ENCODE data around the gene TUSC2.

TUSC2 gene

DNA sequence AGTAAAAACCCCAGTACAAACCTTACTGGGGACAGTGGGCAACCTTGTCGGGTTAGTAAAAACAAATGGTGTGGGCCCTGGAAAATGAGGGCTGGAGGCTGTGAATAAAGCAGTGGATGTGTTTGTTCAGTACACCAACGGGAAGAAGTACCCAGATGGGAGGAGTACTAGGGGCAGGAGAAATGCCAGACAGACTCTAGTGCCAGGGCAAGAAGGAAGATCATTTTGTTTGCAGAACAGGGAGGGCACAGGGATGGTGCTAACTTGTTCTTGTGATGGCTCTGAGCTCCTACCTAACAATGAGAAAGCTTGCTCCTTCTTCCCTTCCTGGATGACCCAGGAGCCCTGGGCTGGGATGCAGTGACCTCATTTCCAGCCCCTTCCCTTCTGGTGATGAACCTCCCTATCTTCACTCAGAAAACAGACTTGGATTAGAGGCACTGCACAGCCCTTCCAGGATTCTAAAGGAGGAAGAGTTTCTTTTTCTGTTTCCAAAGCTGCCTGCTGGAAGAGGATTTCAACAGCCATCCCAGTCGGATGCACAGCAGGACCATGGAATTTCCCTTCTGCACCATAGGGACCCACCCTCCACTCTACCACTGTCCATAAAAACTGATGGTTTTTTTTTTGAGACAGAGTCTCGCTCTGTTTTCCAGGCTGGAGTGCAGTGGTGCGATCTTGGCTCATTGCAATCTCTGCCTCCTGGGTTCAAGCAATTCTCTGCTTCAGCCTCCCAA, 6.5 kb upstream of the TUSC2 start:
- DNase-seq (ENCODE audit: low read depth) = no peak

DNA sequence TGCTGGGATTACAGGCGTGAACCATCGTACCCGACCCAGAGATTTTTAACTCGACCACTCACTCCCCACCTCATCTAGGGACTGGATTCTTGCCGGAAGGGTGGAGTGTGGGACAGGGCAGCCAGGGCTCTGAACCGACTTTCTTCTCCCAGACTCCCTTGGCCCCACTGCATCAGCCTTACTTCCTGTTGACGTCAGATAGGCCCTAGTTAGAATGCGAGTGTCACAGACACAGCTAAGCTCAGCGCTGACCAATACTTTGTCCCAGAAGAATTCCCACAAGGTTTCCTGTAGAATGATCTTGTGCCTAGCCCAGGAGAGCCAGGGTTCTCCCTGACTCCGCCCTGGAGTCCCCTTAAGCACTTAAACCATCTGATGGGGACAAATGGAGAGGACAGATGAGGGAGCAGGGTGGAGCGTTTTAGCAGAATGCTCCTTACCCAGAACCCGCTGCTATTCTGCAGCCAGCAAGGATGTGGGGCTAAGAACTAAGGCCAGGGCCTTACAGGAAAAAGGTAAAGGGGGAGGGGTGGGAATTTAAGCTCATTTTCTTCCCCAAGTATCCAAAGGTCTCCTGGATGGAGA, 5.8 kb upstream of the TUSC2 start:
- DNase-seq (ENCODE audit: low read depth) = no peak

DNA sequence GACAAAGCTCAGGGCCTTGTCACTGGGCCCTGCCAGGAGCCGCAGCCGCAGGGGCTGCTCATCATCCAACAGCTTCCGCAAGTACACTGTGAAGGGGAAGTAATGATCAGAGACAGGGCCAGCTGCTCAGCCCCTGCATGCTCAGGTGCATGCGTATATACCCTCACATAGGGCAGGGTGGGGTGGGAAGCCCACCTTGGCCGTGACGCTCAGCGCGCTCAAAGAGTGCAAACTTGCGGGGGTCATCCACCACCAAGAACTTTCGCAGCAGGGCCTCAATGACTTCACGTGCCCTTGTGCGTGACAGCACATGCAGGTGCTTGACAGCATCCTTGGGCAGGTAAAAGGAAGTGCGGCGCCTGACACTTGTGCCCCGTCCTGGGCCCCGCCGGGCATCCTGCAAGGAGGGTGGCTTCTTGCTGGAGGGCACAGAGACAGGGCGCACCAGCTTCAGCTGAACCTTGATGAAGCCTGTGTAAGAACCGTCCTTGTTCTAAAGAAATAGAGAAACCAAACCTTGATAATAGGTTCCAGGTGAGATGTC, 3.4 kb upstream of the TUSC2 start:
- DNase-seq (ENCODE audit: low read depth) = no peak

DNA sequence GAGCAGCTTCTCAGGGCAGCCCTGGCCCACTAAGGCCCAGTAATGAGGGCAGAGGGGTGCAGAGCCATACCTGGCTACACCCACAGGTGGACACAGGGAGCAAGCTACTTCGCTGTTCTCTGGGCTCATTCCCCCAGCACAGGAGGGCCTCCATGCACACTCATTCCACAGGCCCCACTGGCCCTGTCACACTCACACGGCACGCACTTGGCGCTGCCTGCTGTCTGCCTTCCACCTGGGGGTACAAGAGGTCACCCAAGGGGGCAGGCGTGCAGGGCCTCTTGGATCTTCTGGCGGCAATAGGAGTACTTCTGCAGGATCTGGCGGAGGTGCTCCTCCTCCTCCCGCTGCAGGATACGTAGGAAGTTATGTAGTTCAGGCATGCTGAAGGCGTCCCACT, 2.3 kb upstream of the TUSC2 start:
- DNase-seq (ENCODE audit: low read depth) = no peak

DNA sequence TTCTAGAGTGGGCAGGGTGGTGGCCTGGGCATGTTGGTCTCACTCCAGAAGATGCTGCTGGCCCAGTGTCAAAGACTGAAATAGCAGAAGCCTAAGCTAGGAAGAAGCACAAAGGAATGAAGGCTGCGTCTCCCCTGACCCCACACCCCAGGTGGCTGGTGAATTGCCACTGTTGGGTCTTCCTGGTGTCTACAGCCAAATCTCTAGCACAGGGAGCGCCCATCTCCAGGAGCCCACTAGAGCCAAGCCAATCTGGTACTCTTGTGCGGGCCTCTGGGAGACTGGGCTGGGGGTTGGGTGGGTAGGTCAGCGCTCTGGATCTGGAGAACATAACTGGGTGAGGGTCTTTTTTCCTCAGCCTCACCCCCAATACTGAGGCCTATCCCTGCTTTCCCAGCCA, 894 bp downstream of the TUSC2 start:
- DNase-seq (ENCODE audit: low read depth) = no peak

DNA sequence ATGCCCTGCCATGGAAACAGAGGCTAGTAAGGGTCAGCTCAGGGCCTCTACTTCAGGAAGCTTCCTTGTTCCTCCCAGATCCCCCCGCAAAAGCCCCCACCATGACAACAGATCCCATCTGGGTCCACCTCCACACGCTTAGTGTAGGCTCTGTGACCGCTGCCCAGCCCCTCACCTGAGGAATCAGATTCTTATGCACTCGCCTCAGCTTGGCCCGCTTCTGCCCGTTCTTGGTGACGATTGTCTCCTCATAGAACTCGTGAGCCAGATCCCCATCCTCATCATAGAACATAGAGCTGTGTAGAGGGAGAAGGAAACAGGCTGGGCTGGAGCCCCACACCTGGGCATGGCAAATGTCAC, 1.9 kb downstream of the TUSC2 start:
- no peak for DNase-seq (ENCODE audit: low read depth)

DNA sequence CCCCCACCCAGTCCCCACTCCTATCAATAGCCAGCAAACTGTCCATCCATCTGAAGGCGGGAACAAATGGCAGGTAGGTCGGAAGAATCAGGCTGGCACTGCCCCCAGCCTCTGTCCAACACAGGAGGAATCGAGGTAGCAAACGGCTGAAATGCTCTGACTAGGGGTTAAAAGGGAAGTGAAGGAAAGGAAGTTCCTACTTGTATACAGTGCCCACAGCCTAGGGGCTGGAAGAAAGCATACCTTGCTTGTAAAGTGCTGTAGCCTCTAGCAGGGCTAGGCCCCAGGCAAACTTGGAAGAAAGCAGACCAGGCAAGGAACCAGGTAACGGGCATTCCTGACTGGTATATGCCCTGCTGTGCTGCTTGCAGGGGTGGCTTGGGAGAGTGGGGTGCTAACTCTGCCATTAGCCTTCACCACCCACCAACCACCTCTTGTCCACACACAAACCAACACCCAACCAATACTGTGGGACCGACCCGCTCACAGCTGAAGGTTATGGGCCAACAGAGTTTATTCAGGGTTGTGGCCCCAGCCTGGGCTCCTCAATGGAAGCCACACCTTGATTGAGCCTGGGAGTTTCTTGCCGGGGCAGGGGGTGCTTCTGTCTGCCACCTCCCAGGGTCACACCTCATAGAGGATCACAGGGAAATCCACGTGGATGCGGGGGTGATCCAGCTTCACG, 2.4 kb downstream of the TUSC2 start:
- no peak for DNase-seq (ENCODE audit: low read depth)

DNA sequence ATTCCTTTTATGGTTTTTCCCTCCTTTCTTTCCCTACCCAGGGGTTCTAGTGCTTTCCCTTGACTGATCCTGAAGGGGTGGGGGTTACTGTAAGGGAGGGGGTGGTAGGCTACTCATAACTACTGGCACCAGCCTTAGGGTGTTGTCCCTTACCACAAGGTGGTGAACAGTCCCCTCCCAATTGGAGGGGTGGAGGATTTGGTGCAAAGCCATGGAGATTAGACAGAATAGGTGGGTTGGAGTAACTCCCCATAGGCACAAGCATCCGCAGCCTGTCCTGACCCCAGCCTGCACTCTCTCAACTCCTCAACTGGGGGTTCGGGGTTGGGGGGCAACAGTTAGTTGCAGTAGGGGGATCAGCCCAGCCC, 2.9 kb downstream of the TUSC2 start:
- DNase-seq (ENCODE audit: low read depth) = no peak

DNA sequence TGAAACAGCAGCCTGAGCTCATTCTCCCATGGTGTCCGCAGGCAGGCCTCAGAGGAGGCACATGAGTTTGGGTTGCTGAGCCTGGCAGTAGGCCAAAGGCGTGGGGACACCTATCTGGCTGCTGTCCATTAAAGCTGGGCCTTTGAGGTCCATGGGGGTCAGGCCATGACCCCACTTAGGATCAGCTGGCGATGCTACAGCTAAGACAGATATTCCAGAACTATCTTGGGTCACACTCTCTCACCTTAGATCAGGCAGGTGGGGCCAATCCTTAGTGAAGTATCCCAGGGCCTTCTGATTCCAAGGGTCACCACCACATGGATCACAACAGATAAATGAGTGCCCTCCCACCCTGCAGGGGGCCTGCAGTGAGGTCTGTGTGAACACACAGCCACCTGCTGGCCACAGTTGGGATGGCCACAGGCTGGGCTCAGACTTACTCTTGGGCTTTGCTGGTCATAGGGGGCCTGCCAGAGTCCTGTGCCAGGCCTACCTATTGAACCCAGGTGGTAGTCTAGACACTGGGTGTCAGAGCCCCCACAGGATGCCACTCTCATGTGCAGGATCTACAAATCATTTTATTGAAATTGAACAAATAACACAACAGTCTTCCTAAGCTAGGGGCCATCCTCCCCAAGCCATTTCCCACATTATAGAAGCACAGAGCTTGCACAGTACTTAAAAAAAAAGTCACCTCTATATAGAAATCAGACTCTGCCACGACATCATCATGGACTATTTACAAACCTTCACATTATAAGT, 3.5 kb downstream of the TUSC2 start:
- peak; percentile 44 for DNase-seq (ENCODE audit: low read depth)

DNA sequence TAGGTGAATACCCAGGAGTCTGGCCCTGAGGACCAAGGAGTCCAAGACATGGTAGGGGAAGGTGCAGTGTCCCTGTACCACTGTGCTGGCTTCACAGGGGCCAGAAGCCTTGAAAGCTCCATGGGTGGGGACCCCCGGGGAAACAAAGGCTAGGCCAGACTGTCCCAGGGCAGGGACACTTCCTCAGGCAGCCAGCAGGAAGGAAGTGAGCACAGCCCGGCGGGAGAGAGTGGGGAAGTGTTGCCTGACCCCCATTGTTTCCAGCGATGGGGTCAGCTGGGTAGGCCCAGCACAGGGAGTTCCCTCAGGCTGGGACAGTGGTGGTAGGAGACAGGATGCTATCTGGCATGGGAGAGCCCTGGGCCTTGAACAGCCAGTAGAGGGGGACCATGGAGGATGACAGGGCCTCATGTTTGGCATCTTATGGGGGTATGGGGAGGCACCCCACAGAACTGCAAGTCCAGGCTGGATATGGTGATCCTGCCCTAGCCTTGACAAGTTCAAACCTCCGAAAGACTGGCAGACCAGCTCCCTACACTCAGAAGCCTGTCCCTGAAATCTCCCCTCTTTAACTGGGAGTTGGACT, 4.3 kb downstream of the TUSC2 start:
- no peak for DNase-seq (ENCODE audit: low read depth)

DNA sequence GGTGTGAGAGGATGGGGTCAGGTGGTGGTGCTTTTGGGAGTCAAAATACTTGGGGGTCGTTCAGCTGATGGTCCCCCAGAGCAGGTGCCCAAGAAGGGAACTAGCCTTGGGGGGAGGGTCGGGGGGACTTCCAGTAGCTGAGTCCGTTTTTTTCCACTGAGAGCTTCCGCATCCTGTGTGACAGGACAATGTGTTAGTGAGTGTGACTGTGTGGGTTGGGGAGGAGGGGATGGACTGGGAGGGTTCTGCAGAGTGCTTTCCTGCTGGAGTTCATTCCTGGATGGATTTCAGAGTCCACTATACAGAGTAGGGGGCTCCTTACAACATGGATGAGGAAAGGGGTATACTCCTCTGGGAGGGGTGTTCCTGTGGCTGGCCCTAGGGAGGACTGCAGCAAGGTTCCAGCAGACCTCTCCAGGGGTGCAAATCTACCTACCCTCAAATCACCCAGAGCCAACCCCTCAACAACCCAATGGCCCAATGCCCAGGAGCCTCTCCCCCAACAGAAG, 4.9 kb downstream of the TUSC2 start:
- DNase-seq (ENCODE audit: low read depth) = no peak

DNA sequence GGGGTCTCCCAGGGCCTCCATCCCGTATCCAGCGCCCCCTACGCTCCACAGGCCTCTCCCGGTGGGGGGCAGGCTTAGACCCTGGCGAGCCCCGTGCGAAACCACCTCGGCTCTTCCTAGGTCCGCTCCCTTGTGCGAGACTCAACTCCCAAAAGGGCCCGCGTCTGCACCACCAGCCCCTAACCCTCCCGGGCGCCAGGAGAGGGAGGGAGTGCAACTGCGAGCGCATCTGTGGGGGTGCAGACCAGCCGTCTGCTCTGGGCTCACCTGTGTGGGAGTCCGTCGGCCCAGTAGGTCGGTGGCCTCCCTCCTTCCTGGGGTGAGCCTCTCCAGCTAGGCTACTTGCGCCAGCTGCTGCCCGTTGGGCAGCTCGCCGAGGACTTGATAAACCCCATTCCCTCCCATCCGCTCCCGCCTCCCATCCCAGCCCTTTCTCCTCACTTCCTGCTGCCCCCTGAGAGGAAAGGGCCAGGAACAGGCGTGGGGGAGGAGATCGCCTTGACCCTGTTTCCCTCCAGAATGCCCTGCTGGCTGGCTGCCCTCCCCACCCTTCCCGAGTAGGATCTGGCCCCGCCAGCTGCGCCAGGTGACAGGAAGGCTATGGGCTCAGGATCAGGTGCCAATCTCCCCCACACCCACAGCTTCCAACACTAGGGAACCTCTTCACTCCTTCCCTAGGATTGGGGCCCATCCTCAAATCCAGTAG, 5.5 kb downstream of the TUSC2 start, which contains the start of gene HYAL2:
Gene HYAL2, minus strand, starts transcription at position 360 of the 706 bp plus-strand sequence. CDS start 2,256 bp downstream, outside the sequence.
- no peak for DNase-seq (ENCODE audit: low read depth)

DNA sequence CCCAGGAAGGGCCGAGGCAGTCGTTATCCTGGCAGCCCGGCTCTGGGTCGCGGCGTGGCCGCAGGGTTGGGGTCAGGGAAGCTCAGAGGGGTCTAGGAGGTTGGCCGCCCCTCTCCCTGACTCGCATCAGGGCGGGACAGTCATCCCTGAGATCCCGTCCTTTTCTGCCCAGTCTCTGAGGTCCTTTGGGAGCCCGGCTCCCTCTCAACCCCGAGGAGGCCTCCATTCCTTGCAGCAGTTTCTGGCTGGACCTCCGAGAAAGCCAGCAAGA, 6.0 kb downstream of the TUSC2 start:
- DNase-seq (ENCODE audit: low read depth) = no peak

DNA sequence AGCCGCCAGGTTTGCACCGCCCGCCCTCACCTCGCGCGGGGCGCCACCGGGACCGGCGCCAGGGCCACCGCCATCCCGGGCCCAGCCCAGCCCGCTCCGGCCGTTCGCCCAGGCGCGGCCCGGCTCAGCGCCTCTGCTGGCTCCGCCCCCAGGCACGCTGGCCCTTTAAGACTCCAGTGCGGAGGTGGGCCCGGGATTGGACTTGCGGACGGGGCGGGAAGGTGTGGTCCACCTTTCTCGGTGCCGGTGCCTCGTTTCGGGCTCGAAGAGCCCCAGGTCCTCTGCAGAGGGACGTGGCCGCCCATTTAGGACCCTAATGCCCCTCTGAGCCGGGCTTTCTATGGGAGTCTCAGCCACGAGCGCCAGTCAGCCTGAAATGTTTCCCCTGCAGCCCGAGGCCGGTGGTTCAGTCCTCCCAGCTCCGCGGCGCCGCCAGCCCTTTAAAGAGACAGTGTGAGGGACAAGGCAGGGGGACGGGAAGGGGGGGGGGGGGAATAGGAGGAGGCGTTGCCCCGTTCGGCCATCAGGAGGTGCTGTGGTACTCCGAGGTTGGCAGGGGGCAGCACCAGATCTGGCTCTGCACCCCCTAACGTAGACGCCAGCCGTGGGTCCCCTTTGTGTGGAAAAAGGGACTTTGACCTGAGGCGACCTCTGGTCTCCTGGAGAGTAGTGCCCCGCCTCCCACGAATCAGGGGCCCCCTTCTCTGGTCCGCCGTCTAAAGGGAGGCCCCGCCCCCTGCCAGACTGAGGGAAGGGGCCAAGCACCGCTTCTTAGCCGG, 6.5 kb downstream of the TUSC2 start:
- DNase-seq (ENCODE audit: low read depth) = peak; percentile 75

DNA sequence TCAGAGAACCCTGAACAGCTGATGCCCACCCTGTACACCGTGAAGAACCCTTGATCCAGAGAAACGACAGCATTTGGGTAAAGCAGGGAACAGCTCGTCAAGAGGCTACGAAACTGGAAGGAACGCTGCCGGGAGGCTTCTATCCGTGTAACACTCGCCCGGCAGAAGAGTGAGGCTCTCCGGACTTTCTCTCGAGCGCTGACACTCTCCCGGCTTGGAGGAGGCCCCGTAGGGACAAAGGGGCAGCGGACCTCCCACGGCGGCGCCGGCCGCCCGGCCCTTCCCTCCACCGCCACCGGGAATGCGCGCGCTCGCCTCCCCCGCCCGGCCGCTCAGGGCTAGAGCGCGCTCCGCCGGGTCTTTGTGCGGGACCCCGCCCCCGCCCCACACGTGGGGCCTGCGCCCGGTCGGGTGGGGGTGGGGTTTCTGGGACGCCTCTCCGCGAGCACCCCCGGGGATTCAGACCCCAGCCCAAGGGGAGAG, 7.1 kb downstream of the TUSC2 start:
- DNase-seq (ENCODE audit: low read depth) = peak; percentile 47

DNA sequence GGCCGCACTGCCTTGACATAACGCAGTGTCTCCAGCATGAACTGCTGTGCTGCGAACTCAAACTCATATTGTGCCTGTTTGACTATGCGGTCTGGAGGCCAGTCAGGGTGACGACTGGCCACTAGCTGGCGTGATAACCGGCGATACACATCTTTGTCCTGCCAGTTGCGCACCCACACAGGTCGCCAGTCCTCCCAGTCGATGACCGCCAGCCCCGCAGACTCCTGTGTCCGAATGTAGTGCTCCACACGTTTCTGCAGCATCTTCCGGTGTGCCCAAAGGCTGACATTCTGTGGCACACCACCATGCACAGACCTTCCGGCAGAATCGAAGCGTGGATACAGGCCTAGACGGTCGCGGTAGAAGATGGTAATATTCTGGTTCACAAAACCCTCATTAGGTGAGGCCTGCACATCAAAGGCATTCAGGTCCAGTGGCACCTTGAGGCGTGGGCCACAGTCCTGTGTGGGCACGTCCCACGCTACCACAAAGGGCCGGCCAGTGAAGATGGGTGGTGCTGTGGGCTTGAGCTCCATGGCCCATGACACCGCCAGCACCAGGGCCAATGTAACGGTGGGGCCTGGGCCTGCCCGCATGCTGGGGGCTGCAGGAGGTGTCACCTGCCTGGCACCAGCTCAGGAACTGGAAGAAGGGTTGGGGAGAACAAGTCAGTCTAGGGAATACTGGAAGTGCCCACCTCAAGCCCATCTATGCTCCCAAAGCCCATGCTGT, 8.0 kb downstream of the TUSC2 start:
- DNase-seq (ENCODE audit: low read depth) = no peak

DNA sequence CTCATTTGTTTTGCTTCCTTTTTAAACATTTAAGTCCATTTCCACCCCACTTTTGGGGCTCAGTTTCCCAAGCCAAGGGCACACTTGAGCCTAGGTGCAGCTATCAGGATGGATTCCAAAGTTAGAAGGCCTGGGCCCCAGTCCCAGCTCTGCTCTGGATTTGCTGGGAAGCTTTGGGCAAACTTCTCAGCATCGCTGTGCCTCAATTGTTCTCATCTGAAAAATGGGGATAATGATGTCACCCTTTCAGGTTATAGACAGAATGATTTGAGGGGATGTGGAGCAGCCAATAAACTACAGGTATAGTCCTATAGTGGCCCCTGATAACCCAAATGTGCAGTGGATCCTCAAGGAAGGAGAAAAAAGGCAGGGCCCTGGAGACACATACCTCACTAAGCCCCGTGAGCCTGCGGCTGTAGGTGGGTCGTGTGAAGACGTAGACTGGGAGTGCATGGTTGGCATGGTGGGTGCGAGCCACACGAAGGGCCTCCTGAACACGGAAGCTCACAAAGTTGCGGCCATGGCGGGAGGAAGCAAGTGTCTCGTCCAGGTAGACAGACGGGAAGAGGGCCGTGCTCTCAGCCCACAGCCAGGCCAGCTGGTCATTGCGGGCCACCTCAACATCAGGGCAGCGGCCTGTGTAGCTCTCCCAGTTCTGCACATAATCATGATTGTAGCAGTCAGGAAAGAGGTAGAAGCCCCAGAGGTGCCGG, 8.7 kb downstream of the TUSC2 start:
- no peak for DNase-seq (ENCODE audit: low read depth)

DNA sequence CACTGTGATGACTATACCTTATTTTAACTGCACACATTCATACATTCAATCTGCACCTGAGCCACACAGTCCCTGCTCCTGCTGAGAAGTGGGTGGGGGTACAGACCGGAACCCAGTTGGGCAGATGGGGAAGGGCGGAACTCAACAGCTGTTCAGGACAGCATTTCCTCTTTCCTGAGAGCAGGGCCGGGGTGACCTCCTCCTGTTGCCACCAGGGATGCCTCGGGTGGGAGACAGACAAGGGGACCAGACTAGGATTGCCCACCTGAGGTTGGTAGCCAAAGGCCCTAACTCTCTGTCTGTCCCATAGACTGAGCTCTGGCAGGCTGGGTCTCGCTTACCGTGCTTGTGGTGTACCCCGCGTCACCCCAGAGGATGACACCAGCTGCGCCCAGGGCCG, 9.4 kb downstream of the TUSC2 start:
- DNase-seq (ENCODE audit: low read depth) = no peak

DNA sequence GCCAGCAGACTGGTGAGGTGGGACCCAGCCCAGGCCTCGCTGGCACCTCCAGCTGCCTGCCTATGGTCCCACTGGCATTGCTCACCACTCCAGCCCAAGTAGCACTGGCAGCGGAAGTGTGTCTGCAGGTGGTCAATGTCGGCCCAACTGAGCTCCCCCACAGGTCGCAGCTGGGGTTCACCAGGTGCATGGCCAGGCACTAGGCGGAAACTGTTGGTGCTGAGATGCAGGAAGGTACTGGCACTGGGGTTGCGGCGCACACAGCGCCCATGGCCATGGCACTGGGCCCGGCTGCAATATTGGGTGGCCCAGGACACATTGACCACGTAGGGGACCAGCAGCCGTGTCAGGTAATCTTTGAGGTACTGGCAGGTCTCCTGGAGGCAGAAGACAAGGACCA, 9.9 kb downstream of the TUSC2 start:
- DNase-seq (ENCODE audit: low read depth) = no peak
